GM21528 (cell line): Measurements from ENCODE around the gene CMBL.
A peak's percentile ranks its signal among the peaks of the same experiment; 100 is the strongest.
"Not testable (repeated sequence)": the region's sequence is repeated elsewhere in the genome, so short reads cannot be mapped to it uniquely, and the experiment has no call there.

Experiments
- ATAC-seq: cut with Tn5 transposase; IDR thresholded peaks from one replicate; pipeline ENCODE4 v1.9.1; 2021; ENCODE audit warnings: mild to moderate bottlenecking, moderate library complexity; ENCODE audit not compliant: unreplicated experiment, low FRiP score

CMBL gene

DNA sequence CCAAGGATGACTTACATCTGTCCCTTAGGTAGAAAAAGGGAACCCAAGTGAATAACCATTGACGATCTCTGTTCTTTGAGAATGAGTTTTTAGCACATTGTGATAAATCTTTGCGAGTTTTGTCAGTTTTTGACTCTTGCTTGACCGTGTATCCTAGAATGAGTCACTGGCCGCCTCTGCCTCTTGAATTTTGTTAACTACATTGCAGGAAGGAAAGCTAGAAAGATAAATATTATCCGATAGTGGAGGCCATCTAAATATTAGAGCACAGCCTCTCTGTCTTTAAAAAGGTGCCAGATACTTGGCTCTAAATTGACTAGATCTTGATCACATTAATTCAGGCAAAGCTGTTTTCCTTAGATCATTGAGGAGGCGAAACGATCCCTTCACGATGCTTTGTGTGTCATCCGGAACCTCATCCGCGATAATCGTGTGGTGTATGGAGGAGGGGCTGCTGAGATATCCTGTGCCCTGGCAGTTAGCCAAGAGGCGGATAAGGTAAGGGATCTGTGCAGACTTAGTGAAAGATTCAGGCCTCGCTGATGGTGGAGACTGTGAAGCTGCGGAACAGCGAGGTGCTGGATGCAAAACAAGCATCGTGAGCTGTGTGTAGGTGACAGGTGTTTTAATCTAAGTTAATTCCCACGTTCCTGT is 45.5 kb downstream of the CMBL start:
- ATAC-seq, result no peak

DNA sequence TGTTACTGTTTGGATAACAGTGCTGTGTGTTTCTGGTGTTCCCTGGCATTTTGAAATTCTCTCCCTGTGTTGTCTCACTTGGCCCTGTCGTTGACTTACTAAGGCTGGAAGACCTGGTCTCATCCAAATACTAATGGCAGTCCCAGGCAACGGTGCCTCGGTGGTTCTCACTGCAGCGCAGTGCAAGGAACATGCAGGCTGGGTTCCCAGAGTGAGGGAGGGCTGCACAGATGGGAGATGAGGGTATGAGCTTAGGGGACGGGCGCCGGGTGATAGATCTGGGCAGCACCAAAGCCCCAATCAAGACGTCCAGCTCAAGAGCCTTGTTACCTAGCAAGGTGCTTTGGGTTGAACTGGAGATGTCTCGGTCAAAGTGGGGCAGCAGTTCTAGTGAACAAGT is 46.6 kb downstream of the CMBL start:
- no peak for ATAC-seq

DNA sequence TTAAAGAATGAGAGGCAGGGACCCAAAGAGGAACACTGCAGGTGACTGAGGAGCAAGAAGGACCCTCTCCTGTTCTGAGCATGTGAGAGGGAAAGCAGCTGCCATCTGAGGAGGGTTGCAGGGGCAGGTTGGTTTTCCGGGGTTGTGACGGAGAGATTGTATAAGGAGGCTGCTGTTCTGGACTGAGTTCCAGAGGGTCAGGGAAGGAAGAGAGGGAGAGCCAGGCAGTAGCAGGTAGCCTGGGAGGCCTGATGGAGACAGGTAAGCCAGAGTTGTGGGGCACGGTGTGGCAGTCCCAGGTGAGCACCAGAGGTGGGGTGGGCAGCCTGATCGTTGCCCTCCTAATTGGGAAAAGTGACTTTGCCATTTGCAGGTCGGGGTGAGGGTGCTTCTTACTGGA is 47.8 kb downstream of the CMBL start:
- ATAC-seq, result no peak

DNA sequence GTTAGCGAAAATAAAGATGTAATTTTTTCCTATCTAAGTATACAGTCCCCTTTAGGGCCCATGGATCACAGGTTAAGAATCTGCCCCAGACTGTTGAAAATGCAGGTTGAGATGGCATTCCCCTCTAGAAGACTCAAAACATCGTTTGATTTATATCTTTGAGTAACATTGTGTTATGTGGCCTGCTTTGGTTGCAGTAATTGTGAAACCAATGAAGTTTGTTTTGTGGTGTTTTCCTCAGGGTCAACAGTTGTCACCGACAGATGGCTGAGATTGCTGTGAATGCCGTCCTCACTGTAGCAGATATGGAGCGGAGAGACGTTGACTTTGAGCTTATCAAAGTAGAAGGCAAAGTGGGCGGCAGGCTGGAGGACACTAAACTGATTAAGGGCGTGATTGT is 49.8 kb downstream of the CMBL start:
- ATAC-seq, result no peak

DNA sequence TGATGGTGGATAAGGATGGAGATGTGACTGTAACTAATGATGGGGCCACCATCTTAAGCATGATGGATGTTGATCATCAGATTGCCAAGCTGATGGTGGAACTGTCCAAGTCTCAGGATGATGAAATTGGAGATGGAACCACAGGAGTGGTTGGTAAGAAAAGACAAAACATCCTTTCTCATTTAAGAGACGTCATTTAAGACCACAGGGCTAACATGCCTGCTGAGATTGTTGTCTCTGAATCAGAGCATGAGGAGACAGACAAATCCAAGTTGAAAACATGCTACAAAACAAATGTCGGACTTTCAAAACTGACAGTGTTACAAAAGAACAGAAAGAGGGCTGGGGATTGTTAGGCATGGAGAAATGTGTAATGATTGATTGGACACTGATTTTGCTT is 53.0 kb downstream of the CMBL start:
- no peak for ATAC-seq

DNA sequence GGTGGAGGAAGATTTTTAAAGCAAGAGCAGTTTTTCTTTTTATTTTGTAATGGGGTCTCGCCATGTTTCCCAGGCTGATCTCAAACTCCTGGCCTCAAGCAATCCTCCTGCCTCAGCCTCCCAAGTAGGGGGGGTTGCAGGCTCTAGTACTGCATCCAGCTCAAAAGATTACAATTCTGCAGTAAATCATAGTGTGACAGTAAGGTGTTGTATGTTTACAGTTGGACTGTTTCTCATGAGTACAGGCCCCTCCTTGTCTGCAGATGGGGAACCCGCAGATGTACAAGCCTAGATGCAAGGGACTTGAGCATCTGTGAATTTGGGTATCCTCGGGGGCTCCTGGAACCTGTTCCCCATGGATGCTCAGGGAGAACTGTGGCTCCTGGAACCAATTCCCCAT is 54.3 kb downstream of the CMBL start:
- no peak for ATAC-seq

DNA sequence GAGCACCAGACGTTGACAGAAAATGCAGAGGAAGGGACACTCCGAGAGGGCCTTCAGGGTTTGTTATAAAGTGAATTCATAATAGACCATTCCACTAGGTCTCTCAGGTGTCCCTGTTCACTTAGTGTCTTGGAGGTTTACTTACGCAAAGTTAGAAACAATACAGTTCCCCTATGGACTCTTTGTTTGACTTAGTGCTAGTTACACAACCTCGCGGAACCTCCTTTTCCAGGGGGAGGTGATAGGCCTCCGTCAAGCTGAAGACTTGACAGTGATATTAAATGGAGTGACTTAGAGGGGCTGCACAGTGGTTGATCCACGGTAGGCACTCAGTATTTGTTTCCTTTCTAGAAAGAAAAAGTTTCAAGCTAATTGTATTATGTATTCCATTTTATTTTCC is 56.3 kb downstream of the CMBL start:
- ATAC-seq, result no peak

DNA sequence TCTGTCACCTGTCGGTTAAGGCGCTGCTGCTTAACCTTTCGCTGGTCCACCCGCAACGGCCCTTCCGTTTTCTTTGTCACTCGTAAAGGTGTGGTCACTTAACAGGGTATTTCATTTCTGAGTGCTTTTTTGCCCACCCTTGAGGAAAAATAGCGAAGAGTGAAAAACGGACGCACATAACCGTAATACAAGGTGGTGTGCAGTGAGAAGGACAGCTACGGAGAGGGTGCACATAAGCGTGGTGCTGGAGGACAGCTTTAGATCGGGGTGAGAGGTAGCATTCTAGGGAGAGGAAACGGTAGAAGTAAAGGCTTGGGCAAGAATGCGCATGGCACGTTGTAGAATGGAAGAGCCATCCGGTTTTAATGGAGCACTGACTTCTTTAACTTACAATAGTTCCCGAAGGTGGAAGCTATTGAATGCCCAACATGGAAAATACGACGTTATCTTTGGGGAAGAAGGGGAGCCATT is 56.9 kb downstream of the CMBL start:
- peak; percentile 9 for ATAC-seq

DNA sequence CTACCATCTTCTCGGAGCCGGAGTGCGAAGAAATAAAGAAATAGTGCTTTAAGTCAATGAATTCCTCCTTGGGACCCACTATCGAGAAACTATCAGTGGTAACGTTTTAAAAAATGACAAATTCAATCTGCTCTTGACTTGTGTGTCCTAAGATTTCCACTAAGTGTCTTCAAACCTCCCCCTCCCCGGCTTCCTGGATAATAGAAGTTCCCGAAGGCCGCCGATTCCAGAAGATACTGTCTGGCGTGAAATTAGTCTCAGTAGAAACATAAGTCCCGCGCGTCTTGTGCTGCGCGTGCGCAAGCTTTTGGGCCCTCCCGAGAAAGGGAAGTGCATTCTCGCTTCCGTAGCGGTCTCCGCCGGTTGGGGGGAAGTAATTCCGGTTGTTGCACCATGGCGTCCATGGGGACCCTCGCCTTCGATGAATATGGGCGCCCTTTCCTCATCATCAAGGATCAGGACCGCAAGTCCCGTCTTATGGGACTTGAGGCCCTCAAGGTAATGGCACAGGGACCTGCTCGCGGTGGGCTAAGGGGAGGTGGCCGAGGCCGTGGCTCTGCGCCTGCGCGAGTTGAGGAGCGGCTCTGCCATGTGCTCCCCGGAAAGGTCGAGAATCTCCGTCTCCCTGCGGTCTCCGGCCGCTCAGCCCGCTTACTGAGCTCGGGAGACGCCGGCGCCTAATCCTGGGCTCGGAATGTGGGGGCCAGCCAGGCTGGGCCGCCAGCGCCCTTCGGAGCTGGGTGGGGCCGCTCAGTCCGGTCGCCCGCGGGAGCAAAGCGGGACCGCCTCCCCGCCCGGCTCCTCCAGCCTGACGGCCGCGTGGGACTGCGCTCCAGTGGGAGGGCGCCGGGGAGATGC is 57.5 kb downstream of the CMBL start, which contains the start of gene CCT5:
Gene CCT5, plus strand, starts transcription at position 333 of the 858 bp plus-strand sequence. Its CDS starts 61 bp downstream, at position 394.
- ATAC-seq, result peak; percentile 82

DNA sequence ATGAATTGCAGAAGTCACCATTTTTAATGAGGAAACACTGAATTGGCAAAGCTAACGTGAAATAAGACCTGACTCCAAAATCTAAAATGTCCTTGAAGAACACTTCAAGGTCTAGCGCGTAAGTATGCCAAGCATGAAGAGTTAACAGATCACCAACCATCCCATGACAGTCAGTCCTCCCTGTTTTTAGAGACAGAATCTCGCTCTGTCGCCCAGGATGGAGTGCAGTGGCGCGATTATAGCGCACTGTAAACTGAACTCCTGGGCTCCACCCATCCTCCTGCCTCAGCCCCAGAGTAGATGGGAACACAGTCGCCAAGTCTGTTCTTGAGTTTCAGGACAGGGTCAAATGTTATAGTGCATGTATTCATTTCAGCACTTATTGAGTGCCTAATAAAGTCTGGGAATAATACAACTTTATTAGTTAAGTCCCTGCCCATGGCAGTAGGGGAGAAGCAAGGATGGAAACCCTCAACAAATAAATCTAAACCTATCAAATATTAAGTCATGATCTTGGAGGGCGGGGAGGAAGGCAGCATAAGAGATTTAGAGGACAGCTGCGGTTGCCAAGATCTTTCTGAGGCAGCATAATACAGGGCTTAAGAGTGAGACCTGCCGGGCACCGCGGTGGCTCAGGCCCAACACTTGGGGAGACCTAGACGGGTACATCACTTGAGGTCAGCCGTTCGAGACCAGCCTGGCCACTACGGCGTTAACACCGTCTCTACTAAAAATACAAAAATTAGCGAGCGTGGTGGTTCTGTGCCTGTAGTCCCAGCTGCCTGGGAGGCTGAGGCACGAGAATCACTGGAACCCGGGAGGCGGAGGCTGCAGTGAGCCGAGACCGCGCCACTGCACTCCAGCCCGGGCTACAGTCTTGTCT is 59.1 kb downstream of the CMBL start:
- ATAC-seq, result peak; percentile 7

DNA sequence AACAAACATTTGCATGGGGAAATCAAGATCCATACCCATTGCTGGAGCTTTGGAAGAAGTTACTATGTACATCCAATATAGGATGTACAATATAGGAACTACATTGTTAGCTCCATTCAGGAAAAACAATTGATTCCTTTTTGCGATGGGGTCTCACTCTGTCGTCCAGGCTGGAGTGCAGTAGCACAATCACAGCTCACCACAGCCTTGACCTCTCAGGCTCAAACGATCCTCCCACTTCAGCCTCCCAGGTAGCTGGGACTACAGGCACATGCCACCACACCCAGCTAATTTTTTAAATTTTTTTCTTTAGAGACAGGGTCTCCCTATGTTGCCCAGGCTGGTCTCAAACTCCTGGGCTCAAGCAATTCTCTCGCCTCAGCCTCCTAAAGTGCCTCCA is 60.5 kb downstream of the CMBL start:
- not testable (repeated sequence) for ATAC-seq

DNA sequence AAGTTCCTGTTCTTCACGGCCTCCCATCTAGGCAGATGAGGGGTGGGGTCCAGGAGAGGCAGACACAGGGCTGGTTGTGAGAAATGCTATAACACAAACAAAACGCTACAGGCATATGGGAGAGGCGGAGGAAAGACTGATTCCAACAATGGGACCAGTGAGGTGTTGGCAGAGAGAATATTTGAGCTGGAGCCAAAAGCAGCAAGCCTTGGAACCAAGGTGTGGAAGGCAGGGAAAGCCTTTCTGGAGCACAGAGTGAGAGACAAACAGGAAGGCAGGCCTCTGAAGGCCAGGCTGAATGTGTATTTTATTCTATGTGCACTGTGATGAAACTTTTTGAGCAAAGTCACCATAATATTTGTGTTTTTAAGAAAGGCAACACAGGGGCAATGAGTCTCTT is 60.9 kb downstream of the CMBL start:
- ATAC-seq, result no peak

DNA sequence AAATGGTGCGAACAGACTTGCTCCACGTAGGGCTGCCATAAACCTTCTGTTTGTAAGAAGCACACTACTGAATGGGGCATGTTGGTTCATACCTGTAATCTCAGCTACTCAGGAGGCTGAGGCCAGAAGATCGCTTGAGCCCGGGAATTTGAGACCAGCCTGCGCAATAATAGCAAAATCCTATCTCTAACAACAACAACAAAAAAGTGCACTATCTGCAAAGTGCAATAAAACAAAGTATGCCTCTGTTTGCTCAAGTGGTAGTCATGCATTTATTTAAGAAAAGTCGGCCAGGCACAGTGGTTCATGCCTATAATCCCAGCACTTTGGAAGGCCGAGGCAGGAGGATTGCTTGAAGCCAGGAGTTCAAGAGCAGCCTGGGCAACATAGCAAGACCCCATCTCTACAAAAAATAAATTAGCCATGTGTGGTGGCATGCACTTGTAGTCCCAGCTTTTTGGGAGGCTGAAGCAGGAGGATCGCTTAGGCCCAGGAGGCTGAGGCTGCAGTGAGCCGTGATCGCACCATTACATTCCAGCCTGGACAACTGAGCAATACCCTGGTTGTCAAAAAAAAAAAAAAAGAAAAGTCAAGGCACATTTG is 63.3 kb downstream of the CMBL start:
- no peak for ATAC-seq

DNA sequence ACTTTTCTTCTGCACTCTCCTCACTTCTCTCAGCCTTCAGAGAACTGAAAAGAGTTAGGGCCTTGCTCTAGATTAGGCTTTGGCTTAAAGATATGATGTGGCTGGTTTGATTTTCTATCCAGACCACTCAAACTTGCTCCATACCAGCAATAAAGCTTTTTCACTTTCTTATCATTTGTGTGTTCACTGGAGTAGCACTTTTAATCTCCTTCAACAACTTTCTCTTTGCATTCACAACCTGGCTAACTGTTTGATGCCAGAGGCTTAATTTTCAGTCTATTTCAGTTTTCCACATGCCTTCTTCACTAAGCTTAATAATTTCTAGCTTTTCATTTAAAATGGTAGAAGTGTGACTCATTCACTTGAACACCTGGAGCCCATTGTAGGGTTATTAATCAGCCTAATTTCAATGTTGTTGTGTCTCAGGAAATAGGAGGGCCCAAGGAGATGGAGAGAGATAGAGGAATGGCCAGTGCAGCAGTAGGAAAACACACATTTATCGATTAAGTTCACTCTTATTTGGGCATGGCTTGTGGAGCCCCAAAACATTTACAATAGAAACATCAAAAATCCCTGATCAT is 64.0 kb downstream of the CMBL start:
- ATAC-seq, result no peak

DNA sequence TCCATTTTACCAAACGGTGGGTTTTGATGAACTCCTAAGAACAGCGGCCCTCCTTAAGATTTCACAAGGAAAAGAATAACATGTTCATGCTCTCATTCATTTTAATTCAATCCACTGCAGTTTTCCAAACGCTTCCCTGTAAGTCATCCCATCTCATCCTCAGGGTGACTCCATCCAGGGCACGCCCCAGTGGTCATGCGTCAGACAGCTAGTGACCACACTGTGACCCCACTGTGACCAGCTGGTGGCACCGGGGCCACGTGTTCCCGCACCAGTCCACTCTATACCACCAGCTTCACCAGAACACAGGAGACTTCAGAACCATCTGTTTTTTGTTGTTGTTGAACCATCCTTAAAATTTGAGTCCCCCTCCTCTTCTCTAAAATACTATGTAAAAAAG is 72.4 kb downstream of the CMBL start:
- no peak for ATAC-seq

DNA sequence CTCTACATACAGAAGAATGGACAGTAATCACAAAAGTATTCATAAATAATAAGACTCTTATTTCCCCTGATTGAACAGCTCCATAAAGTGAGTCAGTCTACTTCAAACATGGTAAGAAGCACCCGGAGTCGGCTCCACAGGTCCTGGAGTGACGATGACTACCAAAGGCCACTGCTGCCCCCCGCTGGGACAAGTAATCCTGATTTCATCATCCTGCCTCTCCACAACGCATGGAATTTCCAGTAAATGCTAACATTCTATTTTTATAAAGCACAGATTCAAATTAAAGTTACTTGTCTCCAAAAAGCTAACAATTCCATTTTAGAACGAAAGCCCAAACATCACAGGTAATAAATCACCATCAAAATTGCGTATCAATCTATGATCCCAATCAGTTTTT is 74.2 kb downstream of the CMBL start:
- ATAC-seq, result no peak

DNA sequence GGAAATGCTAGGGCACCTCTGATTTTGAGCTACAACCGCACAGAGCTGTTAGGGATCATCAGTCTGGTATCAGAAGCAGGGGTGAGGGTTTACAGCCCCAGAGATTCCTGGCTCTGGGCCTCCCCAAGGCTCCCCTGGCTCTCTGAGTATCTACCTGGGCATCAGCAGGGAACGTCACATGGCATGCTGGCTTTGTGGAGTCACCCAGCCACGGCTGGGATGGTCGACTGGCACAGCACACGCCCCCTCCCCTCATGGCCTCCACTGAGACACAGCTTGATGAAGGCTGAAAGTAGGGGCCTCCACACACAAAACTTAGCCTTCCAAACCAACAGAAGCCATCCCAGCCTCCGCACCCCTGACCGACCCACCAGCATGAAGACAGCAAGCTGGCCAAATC is 74.7 kb downstream of the CMBL start:
- no peak for ATAC-seq

DNA sequence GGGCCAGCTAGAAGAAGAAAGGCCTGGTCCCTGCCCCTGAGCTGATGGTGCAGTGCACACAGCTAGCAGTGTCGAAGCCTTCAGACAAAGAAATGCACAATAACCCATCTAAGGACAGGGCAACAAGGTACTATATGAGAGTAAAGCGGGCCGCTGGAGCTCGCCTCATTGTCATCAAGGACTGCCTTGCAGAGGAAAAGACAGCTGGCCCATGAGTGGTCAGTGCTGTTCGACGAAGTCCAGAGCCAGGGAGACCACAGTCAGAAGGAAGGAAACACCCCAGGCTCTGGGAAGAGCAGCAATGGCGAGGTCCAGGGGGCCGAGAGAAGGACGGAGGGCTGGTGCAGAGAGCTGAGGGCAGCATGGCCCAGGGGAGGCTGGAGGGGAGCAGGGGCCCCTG is 75.3 kb downstream of the CMBL start:
- no peak for ATAC-seq

DNA sequence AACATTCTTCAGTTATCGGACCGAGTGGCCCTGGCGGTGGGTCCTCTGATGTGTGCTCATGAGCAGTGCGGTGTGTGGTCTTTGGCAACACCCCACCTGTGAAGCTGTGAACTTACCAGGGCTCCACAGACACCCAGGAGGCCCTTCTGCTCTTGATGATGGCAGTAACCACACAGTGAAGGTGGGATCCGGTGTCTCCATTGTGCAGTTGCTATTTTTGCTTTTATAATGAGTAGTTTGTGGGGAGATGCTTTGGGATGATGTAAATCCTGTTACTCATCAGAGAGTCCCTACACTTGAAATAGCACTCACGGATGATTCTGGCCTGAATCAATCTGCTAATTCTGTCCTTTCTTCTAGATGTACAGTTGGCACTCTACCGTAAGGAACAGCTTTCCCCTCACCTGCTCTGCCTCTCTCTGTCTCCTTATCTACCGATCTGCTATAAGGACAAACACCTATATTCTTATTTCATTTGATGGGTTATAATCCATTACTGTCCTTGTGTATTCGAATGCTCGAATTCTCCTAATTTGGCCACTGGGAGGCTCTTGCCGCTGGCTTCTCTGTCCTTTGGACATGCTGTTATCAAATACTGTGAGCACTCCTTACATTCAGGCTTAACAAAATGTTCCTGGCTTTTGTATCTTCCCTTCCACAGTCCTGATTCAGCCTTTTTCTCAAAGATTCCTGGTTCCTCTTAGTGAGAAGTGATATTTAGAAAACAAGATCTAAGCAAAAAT is 78.2 kb downstream of the CMBL start:
- no peak for ATAC-seq
